Measurements from ENCODE around the gene MORC3.

GRCh38 chr21:36297406-36297937 is 22.5 kb upstream of the MORC3 start:
- TF ChIP-seq CTCF (IDR thresholded peaks at IDR 0.05), result no peak
- TF ChIP-seq POLR2A (IDR thresholded peaks at IDR 0.05), result no peak

Measured in sigmoid colon (tissue), 3 donors.